ENCODE measurements around the gene RCAN2. TPM values are rescaled to one million over a fixed set of nuclear protein-coding genes. Genes with fewer than 3 reads are reported as not detected.

The RCAN2 gene
- total RNA-seq, 1 experiment from 2014 or later: 0.44 TPM

DNA sequence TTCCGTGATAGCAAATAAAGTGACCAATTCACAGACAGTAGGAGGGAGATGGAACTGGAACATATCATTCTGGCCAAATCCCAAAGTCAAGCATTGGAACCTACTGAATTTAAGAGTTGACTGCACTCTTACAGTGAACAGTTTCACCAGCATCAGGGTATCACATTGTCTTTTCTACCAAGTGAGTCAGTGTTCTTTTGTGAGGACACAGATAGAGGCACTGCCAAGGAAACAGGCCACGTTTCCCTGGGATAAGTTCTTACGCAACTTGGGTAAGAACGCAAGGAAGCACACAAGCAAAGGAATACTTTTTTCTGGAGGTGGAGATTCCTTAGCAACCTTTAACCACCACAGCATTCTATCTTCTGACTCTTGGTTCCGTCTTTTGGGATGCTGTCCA lies 291.9 kb downstream of the RCAN2 start:
- no peaks in the 10 kb centered on the region for H3K36me3 ChIP-seq (ENCODE audit: low read depth)
- no peaks in the 10 kb centered on the region for H3F3A ChIP-seq (ENCODE audit: insufficient read depth, low read depth)
- no peak overlapping the region for H2AFZ ChIP-seq
- no peaks in the 10 kb centered on the region for H3K79me2 ChIP-seq (ENCODE audit: low read depth)
- H3K27ac ChIP-seq: no peak overlapping the region
- no peaks in the 10 kb centered on the region for H3K9me3 ChIP-seq (ENCODE audit: insufficient read depth, low read depth)
- CTCF ChIA-PET: no interaction called here
- H4K20me1 ChIP-seq (ENCODE audit: insufficient read depth): no peaks in the 10 kb centered on the region
- TF ChIP-seq, protein P1, sequence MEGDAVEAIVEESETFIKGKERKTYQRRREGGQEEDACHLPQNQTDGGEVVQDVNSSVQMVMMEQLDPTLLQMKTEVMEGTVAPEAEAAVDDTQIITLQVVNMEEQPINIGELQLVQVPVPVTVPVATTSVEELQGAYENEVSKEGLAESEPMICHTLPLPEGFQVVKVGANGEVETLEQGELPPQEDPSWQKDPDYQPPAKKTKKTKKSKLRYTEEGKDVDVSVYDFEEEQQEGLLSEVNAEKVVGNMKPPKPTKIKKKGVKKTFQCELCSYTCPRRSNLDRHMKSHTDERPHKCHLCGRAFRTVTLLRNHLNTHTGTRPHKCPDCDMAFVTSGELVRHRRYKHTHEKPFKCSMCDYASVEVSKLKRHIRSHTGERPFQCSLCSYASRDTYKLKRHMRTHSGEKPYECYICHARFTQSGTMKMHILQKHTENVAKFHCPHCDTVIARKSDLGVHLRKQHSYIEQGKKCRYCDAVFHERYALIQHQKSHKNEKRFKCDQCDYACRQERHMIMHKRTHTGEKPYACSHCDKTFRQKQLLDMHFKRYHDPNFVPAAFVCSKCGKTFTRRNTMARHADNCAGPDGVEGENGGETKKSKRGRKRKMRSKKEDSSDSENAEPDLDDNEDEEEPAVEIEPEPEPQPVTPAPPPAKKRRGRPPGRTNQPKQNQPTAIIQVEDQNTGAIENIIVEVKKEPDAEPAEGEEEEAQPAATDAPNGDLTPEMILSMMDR (conservative IDR thresholded peaks at IDR 0.05): no peak
- TF ChIP-seq EZH2 (IDR thresholded peaks at IDR 0.05; ENCODE audit: low read depth): no peak
- H3K4me1 ChIP-seq (replicated peaks; ENCODE audit: insufficient read depth): no peaks in the 10 kb centered on the region
- DNase-seq: no peak
- POLR2A ChIA-PET (ENCODE audit: unreplicated experiment): no interaction called here
- peaks cover 25% of the 10 kb centered on the region for H3K27me3 ChIP-seq (ENCODE audit: insufficient read depth, low read depth)
- H3K9me2 ChIP-seq (ENCODE audit: insufficient read depth): no peaks in the 10 kb centered on the region
- no TSS peak for BruUV-seq (replicated peaks)
- intact Hi-C loops (cut with micrococcal nuclease; ENCODE audit: unreplicated experiment): no loop called here
- no peak overlapping the region for H3K4me3 ChIP-seq
- no peak overlapping the region for H3K4me2 ChIP-seq

DNA sequence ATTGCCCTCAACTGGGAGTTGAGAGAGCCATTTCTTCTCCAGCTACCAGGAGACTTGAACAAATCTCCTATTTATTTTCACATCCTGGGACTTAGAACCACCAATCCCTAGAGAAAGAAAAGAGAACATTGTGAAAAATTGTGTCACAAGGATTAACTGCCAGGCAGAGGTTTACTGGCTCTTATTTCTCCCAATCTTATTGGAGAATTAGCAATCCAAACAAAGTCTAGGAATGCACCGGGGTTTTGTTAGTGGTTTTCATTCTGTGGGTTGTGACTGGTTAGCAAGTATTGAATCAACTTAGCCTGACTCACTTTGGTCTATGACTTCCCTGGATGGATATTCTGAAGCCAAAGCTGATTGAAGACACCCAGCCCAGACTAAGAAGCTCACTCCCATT lies 299.3 kb downstream of the RCAN2 start:
- intact Hi-C loops (cut with micrococcal nuclease; ENCODE audit: unreplicated experiment): no loop called here
- no peak for DNase-seq

DNA sequence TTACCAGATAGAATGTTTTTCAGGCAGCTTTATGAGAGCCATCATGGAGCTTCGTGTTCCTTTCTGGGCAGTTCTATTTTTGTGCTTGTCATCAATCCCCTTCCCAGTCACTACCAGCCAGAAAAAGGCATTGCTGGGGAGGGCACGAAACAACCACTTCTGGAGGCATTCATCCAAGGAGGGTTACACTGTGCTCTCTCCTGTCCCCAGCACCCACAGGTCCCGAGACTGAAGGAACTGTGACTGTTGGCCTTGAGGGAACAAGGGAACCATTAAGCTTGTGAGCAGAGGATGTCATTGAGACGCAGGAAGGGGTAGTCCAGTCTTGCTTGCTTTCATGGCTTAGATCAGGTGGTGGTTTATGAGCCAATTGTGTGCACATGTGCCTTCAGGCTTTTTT lies 300.4 kb downstream of the RCAN2 start:
- H3K4me3 ChIP-seq: no peak overlapping the region
- no peak for DNase-seq
- no peak overlapping the region for H3K27ac ChIP-seq
- H3K4me2 ChIP-seq: no peak overlapping the region
- ChIA-PET POLR2A (ENCODE audit: unreplicated experiment) (no interaction called here), CTCF (no interaction called here)
- peaks cover 10% of the 10 kb centered on the region; the same call in 1 of the 2 replicates for H3K4me1 ChIP-seq (replicated peaks; ENCODE audit: insufficient read depth)
- no peaks in the 10 kb centered on the region for H4K20me1 ChIP-seq (ENCODE audit: insufficient read depth)
- TF ChIP-seq, protein P1 (conservative IDR thresholded peaks at IDR 0.05): no peak
- no peak for TF ChIP-seq EZH2 (IDR thresholded peaks at IDR 0.05; ENCODE audit: low read depth)
- BruUV-seq (replicated peaks): no TSS peak
- H3K79me2 ChIP-seq (ENCODE audit: low read depth): no peaks in the 10 kb centered on the region
- H3K9me3 ChIP-seq (ENCODE audit: insufficient read depth, low read depth): no peaks in the 10 kb centered on the region
- no peaks in the 10 kb centered on the region for H3F3A ChIP-seq (ENCODE audit: insufficient read depth, low read depth)
- H3K9me2 ChIP-seq (ENCODE audit: insufficient read depth): no peaks in the 10 kb centered on the region
- intact Hi-C loops (cut with micrococcal nuclease; ENCODE audit: unreplicated experiment): no loop called here
- H2AFZ ChIP-seq: no peak overlapping the region
- no peaks in the 10 kb centered on the region for H3K36me3 ChIP-seq (ENCODE audit: low read depth)
- peaks cover 11% of the 10 kb centered on the region; the same call in 1 of the 2 replicates for H3K27me3 ChIP-seq (ENCODE audit: insufficient read depth, low read depth)

More for the DNA sequence above, 299.3 kb downstream of the RCAN2 start:
- H3K9me3 ChIP-seq (ENCODE audit: insufficient read depth, low read depth): no peaks in the 10 kb centered on the region
- no peaks in the 10 kb centered on the region for H3K36me3 ChIP-seq (ENCODE audit: low read depth)
- BruUV-seq (replicated peaks): no TSS peak
- TF ChIP-seq, protein P1 (conservative IDR thresholded peaks at IDR 0.05): no peak
- no peak for TF ChIP-seq EZH2 (IDR thresholded peaks at IDR 0.05; ENCODE audit: low read depth)
- H4K20me1 ChIP-seq (ENCODE audit: insufficient read depth): no peaks in the 10 kb centered on the region
- H3F3A ChIP-seq (ENCODE audit: insufficient read depth, low read depth): no peaks in the 10 kb centered on the region
- CTCF ChIA-PET: no interaction called here
- no peaks in the 10 kb centered on the region for H3K79me2 ChIP-seq (ENCODE audit: low read depth)
- H3K4me2 ChIP-seq: no peak overlapping the region
- H3K4me3 ChIP-seq: no peak overlapping the region
- no peak overlapping the region for H3K27ac ChIP-seq
- peaks cover 11% of the 10 kb centered on the region; the same call in 1 of the 2 replicates for H3K27me3 ChIP-seq (ENCODE audit: insufficient read depth, low read depth)
- POLR2A ChIA-PET (ENCODE audit: unreplicated experiment): no interaction called here
- H2AFZ ChIP-seq: no peak overlapping the region
- H3K4me1 ChIP-seq (replicated peaks; ENCODE audit: insufficient read depth): peaks cover 4% of the 10 kb centered on the region; the same call in 1 of the 2 replicates
- no peaks in the 10 kb centered on the region for H3K9me2 ChIP-seq (ENCODE audit: insufficient read depth)

Data from PC-9 (cell line).